ENCODE measurements around the gene CRISPLD2. TPM values are rescaled to one million over a fixed set of nuclear protein-coding genes. Genes with fewer than 3 reads are reported as not detected.
A peak's percentile ranks its signal among the peaks of the same experiment; 100 is the strongest.

Gene CRISPLD2
- total RNA-seq, 4 donors from 2014 or later, result 6.0 to 166 (median 24.2) TPM

GRCh38 chr16:84842516-84843148 lies 22.8 kb downstream of the CRISPLD2 start:
- DNase-seq, result no peak
- WGBS, 2 donors, result 17 to 48% methylated on average over 1 to 4 of the region's 18 CpGs
- Histone ChIP-seq H3K36me3 (peaks cover 0 to 51% (median 0%) of the 10 kb centered on the region in 3 donors), H3K9me3 (no peaks in the 10 kb centered on the region), H3K4me1 (peaks cover 12 to 64% (median 34%) of the 10 kb centered on the region in 3 donors), H3K27ac (peak overlapping the region; percentile 74 to 79 (median 75)), H3K4me3 (peak overlapping the region in 1 of 4 donors; percentile 4), H3K27me3 (peaks cover 0 to 8% (median 0%) of the 10 kb centered on the region in 4 donors)
- no peak for TF ChIP-seq CTCF (IDR thresholded peaks at IDR 0.05)
- TF ChIP-seq POLR2A (IDR thresholded peaks at IDR 0.05), result no peak
- intact Hi-C loops (cut with DNase I), result no loop called here

GRCh38 chr16:84843149-84844048 lies 23.6 kb downstream of the CRISPLD2 start:
- WGBS, 2 donors, result 45 to 48% methylated on average over 7 to 11 of the region's 13 CpGs
- Histone ChIP-seq H3K27me3 (peaks cover 0 to 8% (median 0%) of the 10 kb centered on the region in 4 donors), H3K4me1 (peaks cover 12 to 56% (median 26%) of the 10 kb centered on the region in 3 donors), H3K36me3 (peaks cover 0 to 56% (median 0%) of the 10 kb centered on the region in 3 donors), H3K4me3 (no peak overlapping the region), H3K9me3 (no peaks in the 10 kb centered on the region), H3K27ac (peak overlapping the region; percentile 74 to 79 (median 75))
- intact Hi-C loops (cut with DNase I), result no loop called here
- DNase-seq, result no peak
- TF ChIP-seq POLR2A (IDR thresholded peaks at IDR 0.05), result no peak
- TF ChIP-seq CTCF (IDR thresholded peaks at IDR 0.05), result no peak

GRCh38 chr16:84844049-84844350 lies 24.2 kb downstream of the CRISPLD2 start:
- 11 to 45% methylated on average over 1 to 2 of the region's 5 CpGs for WGBS, 2 donors
- Histone ChIP-seq H3K9me3 (no peaks in the 10 kb centered on the region), H3K27ac (peak overlapping the region; percentile 9 to 79 (median 75)), H3K4me1 (peaks cover 12 to 50% (median 20%) of the 10 kb centered on the region in 3 donors), H3K27me3 (peaks cover 0 to 8% (median 0%) of the 10 kb centered on the region in 4 donors), H3K36me3 (peaks cover 0 to 52% (median 0%) of the 10 kb centered on the region in 3 donors), H3K4me3 (no peak overlapping the region)
- DNase-seq, result no peak
- intact Hi-C loops (cut with DNase I), result no loop called here
- TF ChIP-seq CTCF (IDR thresholded peaks at IDR 0.05) (no peak), POLR2A (IDR thresholded peaks at IDR 0.05) (no peak)

- TF ChIP-seq POLR2A (IDR thresholded peaks at IDR 0.05), result no peak
- no peak for TF ChIP-seq CTCF (IDR thresholded peaks at IDR 0.05)
- Histone ChIP-seq H3K27ac (peak overlapping the region in 1 of 4 donors; percentile 75), H3K4me1 (peaks cover 12 to 42% (median 16%) of the 10 kb centered on the region in 3 donors), H3K27me3 (peaks cover 0 to 8% (median 0%) of the 10 kb centered on the region in 4 donors), H3K9me3 (no peaks in the 10 kb centered on the region), H3K36me3 (peaks cover 0 to 49% (median 0%) of the 10 kb centered on the region in 3 donors), H3K4me3 (no peak overlapping the region)
- DNase-seq, result no peak
- WGBS, 2 donors, result 85 to 88% methylated on average over 13 to 21 of the region's 26 CpGs
- intact Hi-C loops (cut with DNase I), result no loop called here
Measured at GRCh38 chr16:84844559-84845495, 25.0 kb downstream of the CRISPLD2 start.
